DOHH2 (cell line): Measurements from ENCODE around the gene SLC22A4.
A peak's percentile ranks its signal among the peaks of the same experiment; 100 is the strongest.

Experiments used
- H3F3A ChIP-seq: fragments of 200-600 bp; sonication (generic), shearing (Covaris generic); 2 replicates; pipeline ENCODE4 v1.6.0; 2016; ENCODE audit warnings: antibody characterized with exemption, mild to moderate bottlenecking; ENCODE audit not compliant: control insufficient read depth, insufficient read depth
- H3K27ac ChIP-seq: fragments of 200-600 bp; sonication (generic); 2 replicates; pipeline ENCODE4 v1.5.1; 2014; ENCODE audit warnings: low read depth, mild to moderate bottlenecking, low read length, moderate library complexity
- H3K27me3 ChIP-seq: fragments of 200-600 bp; sonication (generic); 2 replicates; pipeline ENCODE4 v1.6.1; 2014; ENCODE audit warnings: mild to moderate bottlenecking, low read length, mixed read lengths; ENCODE audit not compliant: control insufficient read depth
- H3K36me3 ChIP-seq: fragments of 200-600 bp; sonication (generic); 2 replicates; pipeline ENCODE4 v1.6.1; 2014; ENCODE audit warnings: mild to moderate bottlenecking, low read length, moderate library complexity, mixed read lengths; ENCODE audit not compliant: control insufficient read depth
- H3K4me1 ChIP-seq: fragments of 200-600 bp; sonication (generic); 2 replicates; pipeline ENCODE4 v1.6.1; 2014; ENCODE audit warnings: mild to moderate bottlenecking, low read length, mixed read lengths; ENCODE audit not compliant: control insufficient read depth
- H3K4me2 ChIP-seq: fragments of 200-600 bp; sonication (generic); 2 replicates; pipeline ENCODE4 v1.6.0; 2014; ENCODE audit warnings: mild to moderate bottlenecking, low read length, moderate library complexity
- H3K4me3 ChIP-seq: fragments of 200-600 bp; sonication (generic); 2 replicates; pipeline ENCODE4 v1.5.1; 2014; ENCODE audit warnings: mild to moderate bottlenecking, low read length, mixed read lengths
- H3K79me2 ChIP-seq: fragments of 200-600 bp; sonication (generic); 2 replicates; pipeline ENCODE4 v1.6.1; 2014; ENCODE audit warnings: mild to moderate bottlenecking, low read length, mixed read lengths; ENCODE audit not compliant: control insufficient read depth
- H3K9me2 ChIP-seq: fragments of 200-600 bp; sonication (generic); replicated peaks from 2 replicates; pipeline ENCODE4 v1.6.1; 2014; ENCODE audit warnings: mild to moderate bottlenecking, low read length, mixed read lengths; ENCODE audit not compliant: control insufficient read depth
- H3K9me3 ChIP-seq: fragments of 200-600 bp; sonication (generic); 2 replicates; pipeline ENCODE4 v1.6.1; 2014; ENCODE audit warnings: antibody characterized with exemption, low read length, mixed read lengths; ENCODE audit not compliant: control insufficient read depth, insufficient read depth
- H4K20me1 ChIP-seq: fragments of 200-600 bp; sonication (generic); 2 replicates; pipeline ENCODE4 v1.6.0; 2014; ENCODE audit warnings: low read depth, mild to moderate bottlenecking, antibody characterized with exemption, low read length, moderate library complexity; ENCODE audit not compliant: control insufficient read depth, insufficient read depth
- EZH2phosphoT487 ChIP-seq: fragments of 200-600 bp; sonication (generic); IDR thresholded peaks from 2 replicates; pipeline ENCODE4 v1.6.1; 2017; ENCODE audit warnings: borderline replicate concordance, mild to moderate bottlenecking, antibody characterized with exemption, low read length, moderate library complexity, mixed read lengths
- TF ChIP-seq, protein P1 (sequence below): fragments of 200-600 bp; sonication (generic); IDR thresholded peaks from one replicate; pipeline ENCODE4 v1.5.1; 2014; ENCODE audit warnings: antibody characterized with exemption, mild to moderate bottlenecking, low read depth, low read length; ENCODE audit not compliant: poor library complexity, severe bottlenecking

SLC22A4 gene

DNA sequence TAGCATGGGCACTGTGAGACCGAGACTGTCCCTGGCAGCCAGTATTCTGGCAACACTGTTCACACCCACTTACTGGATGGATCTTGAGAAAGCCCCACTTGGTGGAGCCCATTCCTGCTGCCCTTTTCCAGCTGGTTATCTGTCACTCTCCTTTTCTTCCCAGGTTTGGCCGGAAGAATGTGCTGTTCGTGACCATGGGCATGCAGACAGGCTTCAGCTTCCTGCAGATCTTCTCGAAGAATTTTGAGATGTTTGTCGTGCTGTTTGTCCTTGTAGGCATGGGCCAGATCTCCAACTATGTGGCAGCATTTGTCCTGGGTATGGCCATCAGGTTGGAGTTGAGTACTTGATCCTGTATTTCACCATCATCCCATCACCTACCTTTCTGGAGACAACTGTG lies 89.8 kb downstream of the SLC22A4 start:
- H3K79me2 ChIP-seq: no peaks in the 10 kb centered on the region
- no peak overlapping the region for H3K27ac ChIP-seq
- no peaks in the 10 kb centered on the region for H3K9me2 ChIP-seq
- no peaks in the 10 kb centered on the region for H3K9me3 ChIP-seq
- H3K4me2 ChIP-seq: no peak overlapping the region
- no peaks in the 10 kb centered on the region for H3F3A ChIP-seq
- H3K36me3 ChIP-seq: no peaks in the 10 kb centered on the region
- no peaks in the 10 kb centered on the region for H3K27me3 ChIP-seq
- no peak overlapping the region for H3K4me3 ChIP-seq
- H4K20me1 ChIP-seq: no peaks in the 10 kb centered on the region
- TF ChIP-seq, protein P1, sequence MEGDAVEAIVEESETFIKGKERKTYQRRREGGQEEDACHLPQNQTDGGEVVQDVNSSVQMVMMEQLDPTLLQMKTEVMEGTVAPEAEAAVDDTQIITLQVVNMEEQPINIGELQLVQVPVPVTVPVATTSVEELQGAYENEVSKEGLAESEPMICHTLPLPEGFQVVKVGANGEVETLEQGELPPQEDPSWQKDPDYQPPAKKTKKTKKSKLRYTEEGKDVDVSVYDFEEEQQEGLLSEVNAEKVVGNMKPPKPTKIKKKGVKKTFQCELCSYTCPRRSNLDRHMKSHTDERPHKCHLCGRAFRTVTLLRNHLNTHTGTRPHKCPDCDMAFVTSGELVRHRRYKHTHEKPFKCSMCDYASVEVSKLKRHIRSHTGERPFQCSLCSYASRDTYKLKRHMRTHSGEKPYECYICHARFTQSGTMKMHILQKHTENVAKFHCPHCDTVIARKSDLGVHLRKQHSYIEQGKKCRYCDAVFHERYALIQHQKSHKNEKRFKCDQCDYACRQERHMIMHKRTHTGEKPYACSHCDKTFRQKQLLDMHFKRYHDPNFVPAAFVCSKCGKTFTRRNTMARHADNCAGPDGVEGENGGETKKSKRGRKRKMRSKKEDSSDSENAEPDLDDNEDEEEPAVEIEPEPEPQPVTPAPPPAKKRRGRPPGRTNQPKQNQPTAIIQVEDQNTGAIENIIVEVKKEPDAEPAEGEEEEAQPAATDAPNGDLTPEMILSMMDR: no peak
- no peak for TF ChIP-seq EZH2phosphoT487
- peaks cover 10% of the 10 kb centered on the region for H3K4me1 ChIP-seq

GRCh38 chr5:132384506-132385050 lies 90.4 kb downstream of the SLC22A4 start:
- H4K20me1 ChIP-seq: no peaks in the 10 kb centered on the region
- H3F3A ChIP-seq: no peaks in the 10 kb centered on the region
- no peak overlapping the region for H3K27ac ChIP-seq
- H3K4me3 ChIP-seq: no peak overlapping the region
- peaks cover 10% of the 10 kb centered on the region for H3K4me1 ChIP-seq
- H3K9me3 ChIP-seq: no peaks in the 10 kb centered on the region
- no peaks in the 10 kb centered on the region for H3K79me2 ChIP-seq
- TF ChIP-seq, protein P1: no peak
- no peak for TF ChIP-seq EZH2phosphoT487
- no peaks in the 10 kb centered on the region for H3K27me3 ChIP-seq
- H3K36me3 ChIP-seq: no peaks in the 10 kb centered on the region
- no peaks in the 10 kb centered on the region for H3K9me2 ChIP-seq
- no peak overlapping the region for H3K4me2 ChIP-seq

DNA sequence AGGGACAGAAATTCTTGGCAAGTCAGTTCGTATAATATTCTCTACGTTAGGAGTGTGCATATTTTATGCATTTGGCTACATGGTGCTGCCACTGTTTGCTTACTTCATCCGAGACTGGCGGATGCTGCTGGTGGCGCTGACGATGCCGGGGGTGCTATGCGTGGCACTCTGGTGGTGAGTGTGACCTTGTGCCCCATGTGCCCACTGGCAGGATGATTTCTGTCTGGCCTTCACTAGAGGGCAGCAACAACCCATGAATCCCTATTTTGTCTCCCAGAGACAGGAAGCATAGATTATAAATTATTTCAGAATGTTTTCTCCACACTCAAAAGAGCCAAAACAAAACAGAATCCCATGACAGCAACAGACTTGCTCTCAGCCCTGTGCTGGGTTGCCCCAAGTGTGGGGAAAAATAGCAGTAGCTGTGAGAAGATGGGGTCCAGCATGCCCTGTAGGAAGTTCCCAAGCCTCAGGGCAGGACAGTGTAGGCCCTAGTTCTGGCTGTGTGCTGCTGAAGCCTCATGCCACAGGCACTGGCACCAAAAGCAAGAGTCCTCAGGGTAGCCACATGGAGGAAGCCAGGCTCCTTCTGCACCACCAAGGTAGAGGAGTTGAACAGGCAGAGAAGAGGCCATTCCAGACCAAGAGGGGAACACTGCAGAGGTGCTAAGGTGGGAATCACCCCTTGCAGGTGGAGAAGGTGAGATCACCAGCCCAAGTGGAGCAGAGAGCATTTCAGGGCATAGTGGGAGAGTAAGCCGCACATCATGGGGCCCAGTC lies 91.3 kb downstream of the SLC22A4 start:
- H3F3A ChIP-seq: no peaks in the 10 kb centered on the region
- TF ChIP-seq, protein P1: peak; percentile 86
- TF ChIP-seq EZH2phosphoT487: no peak
- peaks cover 10% of the 10 kb centered on the region for H3K4me1 ChIP-seq
- no peaks in the 10 kb centered on the region for H3K9me2 ChIP-seq
- H3K79me2 ChIP-seq: no peaks in the 10 kb centered on the region
- no peak overlapping the region for H3K4me2 ChIP-seq
- H3K36me3 ChIP-seq: no peaks in the 10 kb centered on the region
- H4K20me1 ChIP-seq: no peaks in the 10 kb centered on the region
- no peak overlapping the region for H3K4me3 ChIP-seq
- no peak overlapping the region for H3K27ac ChIP-seq
- no peaks in the 10 kb centered on the region for H3K27me3 ChIP-seq
- no peaks in the 10 kb centered on the region for H3K9me3 ChIP-seq
